ENCODE measurements around the gene ROBO2. TPM values are rescaled to one million over a fixed set of nuclear protein-coding genes. Genes with fewer than 3 reads are reported as not detected.

ROBO2 gene
- total RNA-seq, 1 experiment from 2014 or later: under 0.01 TPM

DNA sequence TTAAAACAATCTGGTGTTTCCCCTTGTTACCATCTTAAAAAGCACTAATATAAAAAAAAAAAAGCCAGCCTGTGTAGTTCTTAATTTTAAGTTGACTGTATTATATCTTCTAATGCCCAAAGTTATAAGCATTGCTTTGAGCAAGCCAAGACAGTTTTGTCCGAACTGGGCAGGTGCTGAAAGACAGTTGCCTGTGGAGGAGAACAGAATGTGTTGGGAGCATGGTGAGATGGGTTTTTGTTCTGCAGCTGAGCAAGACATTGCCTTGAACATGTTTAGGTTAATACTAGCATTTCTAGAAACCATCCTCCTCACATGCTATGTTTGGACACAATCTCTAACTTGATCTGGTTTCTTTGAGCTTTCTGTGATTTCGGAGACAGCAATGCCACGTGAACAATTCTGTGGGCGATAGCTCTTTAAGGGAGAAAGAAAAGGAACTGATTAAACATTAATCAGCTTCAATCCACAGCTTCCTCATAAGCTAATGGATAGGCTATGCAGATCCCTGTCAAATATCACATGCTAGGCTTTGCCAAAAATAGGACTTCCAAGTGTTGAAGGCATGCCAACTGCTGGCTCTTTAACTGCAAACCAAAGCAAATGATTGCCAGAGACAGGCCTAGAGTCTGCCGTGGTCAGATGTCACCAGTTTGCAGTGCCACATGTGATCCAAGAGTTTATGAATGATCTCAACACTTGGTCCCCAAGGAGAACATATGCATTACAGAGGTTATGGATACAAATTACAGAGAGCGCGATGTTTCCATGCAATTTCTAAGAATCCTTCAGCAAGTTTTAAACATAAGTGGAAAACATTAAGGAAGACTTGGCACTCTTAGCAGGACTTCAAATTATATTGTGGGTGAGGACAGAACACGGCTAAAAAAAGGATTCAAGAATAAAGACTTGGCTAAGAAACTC, 428.1 kb downstream of the ROBO2 start:
- no peak for DNase-seq (ENCODE audit: low read depth)

DNA sequence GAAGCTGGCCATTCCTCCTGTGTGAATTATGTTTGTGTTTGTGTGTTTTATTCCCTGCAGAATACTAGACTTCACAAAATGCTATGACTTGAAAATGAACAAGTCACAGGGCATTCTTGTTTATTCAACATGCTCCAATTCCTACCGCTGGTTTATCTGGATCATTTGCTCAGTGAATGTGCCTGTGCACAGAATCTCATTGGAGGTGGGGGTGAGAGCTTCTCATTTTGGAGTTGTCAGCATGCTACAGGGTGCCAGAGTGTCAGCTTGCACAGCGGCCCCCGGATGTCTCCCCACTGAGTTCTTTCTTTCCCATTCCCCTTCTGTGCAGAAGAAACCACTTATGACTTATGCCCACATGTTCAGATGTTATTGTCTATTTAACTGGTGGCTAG, 428.7 kb downstream of the ROBO2 start:
- no peak for DNase-seq (ENCODE audit: low read depth)

DNA sequence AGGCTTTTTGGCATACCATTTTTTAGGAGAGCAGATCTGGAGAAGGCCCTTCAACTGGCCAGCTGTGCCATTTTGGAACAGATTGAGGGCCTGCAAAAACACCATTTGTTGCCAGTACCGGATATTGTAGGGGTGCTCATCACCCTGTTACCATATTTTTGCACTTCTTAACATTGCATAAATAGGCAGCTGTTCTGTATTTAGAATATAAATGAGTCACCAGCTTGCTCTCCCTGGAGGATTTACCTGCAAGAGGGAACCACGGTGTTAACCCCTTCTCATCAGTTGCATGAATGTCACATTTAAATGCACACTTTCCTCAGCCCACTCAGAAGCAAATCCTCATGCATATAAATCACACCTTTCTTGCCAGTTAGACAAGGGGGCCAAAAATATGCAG, 435.6 kb downstream of the ROBO2 start:
- no peak for DNase-seq (ENCODE audit: low read depth)

DNA sequence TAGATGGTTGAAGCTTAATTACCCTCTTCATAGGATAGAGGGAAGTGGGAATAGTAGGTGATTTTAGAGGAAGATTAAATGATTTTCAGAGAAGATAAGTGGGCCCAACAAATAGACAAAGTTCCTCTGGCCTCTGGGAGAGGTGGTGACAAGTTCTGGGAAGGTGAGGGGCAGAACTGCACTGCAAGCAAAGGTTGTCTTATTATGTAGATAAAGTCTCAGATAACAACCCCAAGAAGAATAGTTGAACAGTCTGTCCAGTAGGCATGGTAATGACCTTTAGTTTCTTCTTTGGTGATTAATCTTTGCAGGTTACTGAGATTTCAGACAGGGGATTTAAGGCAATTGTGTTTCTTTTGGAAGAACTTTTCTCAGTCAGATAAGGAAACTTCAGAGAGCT, 439.1 kb downstream of the ROBO2 start:
- DNase-seq (ENCODE audit: low read depth): no peak

DNA sequence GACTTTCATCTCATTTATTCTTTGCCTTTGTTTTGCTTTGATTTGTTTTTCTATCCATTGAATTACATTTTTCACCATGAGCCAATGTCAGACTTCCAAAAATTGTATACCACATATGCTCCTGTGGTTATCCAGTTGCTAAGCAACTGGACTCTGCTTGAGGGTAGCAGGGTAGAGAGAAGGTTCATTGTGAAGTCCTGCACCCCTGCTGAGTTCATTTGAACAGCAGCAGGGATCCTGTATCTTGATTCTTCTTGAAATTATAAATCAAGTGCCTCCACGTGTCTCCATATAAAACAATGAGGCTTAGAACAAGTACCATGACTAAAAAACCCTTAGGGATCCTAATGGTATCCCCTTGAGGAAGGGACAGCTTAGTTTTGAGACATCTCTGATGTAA, 449.3 kb downstream of the ROBO2 start:
- no peak for DNase-seq (ENCODE audit: low read depth)

DNA sequence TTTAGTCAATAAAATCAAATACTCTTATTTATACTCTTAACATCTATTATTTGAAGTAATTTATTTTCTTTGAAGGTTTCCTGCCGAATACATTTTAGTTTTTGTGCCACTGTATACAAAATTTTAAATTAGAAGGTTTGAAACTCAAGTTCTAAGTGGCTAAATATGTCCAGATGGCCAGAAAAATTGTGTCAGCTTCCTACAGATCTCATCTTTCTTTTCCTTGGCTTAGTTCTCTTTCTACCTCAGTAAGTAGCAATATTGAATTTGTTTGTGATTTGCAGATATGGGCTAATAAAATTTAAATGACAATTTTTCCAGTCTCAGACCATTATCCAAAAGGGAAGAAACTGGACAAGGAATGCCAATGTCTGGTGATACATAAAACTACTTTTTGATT, 452.1 kb downstream of the ROBO2 start:
- no peak for DNase-seq (ENCODE audit: low read depth)

DNA sequence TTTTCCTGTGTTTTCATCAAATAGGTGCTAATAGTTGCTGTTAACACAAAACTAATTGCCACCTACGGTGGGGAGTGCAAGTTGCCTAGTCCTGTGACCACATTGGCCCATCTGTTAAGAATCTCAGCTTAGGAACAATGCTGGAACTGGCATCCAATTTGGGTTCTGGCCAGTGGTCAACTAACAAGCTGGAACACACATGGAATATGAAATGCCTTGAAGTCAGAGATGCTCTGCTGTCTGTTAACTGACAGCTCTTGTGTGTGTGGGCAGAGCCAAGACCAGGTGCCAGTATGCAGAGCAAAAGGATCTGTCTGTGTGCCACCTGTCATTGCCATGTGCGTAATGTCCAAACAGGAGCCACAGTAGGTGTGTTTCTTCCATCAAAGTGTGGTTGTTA, 460.8 kb downstream of the ROBO2 start:
- no peak for DNase-seq (ENCODE audit: low read depth)

DNA sequence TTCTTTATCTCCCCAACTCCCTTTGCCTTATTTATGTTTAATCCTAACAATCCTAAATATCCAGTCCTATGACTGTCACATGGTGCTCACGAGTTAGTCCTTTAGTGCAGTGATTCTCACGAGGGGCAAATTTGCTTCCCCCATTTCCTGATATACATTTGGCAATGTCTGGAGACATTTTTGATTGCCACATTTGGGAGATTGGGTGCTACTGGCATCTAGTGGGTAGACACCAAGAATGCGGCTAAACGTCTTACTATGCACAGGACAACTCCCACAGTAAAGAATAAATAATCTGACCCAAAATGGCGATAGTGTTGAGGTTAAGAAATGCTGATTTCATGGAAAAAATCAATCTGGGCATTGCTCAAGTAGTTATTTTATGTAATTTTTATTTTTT, 466.5 kb downstream of the ROBO2 start:
- DNase-seq (ENCODE audit: low read depth): no peak

DNA sequence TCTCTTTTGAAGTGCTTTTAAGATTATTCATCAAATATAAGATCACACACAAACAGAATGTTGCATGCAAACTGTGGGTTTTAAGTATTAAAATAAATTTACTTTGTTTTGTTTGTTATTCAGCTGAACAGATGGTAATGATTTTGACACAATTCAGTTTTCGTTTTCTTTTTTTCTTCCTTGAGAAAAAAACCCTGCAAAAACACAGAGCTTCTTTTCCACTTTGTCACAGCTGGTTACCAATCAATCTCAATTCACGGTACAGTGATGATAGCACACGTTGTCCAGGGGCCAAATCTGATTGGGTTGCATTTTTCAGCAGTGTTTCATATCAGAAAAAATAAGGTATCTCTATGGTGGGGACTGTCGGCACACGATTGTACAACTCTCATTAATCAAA, 473.6 kb downstream of the ROBO2 start:
- no peak for DNase-seq (ENCODE audit: low read depth)

DNA sequence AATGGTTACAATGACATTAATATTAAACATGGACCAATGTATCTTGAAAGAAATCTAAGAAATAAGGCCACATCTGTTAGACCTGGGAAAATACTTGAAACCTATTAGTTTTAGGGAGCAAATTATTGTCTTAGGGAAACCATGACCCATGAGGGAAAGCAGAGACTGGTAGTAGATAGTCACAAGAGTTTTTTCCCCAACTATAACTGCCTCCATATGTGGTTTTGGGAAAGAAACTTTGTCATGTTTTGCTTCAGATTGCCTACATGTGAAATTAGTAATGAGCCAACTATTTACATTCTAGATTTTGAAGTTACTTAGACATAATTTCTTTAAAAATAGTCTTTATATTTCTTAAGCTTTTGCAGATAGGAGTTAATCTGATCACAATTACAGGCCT, 474.9 kb downstream of the ROBO2 start:
- no peak for DNase-seq (ENCODE audit: low read depth)

DNA sequence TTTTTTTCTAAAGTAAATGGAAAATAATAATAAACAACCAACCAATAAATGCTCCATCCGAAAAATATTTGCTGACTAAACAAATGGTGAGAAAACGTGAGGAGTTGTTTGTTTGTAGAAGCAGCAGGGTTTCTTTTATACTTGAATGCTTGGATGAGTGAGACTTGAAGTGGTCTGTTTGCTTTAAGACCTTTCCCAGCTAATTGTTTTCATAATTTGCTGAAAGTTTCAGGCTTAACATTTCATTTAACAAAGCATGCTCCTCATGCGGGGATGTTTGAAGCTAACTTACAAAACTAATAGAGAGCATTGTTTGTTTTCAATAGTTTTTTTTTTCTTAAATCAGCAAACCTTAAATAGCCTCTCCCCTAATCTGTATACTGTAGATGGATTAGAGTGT, 484.6 kb downstream of the ROBO2 start:
- DNase-seq (ENCODE audit: low read depth): no peak

DNA sequence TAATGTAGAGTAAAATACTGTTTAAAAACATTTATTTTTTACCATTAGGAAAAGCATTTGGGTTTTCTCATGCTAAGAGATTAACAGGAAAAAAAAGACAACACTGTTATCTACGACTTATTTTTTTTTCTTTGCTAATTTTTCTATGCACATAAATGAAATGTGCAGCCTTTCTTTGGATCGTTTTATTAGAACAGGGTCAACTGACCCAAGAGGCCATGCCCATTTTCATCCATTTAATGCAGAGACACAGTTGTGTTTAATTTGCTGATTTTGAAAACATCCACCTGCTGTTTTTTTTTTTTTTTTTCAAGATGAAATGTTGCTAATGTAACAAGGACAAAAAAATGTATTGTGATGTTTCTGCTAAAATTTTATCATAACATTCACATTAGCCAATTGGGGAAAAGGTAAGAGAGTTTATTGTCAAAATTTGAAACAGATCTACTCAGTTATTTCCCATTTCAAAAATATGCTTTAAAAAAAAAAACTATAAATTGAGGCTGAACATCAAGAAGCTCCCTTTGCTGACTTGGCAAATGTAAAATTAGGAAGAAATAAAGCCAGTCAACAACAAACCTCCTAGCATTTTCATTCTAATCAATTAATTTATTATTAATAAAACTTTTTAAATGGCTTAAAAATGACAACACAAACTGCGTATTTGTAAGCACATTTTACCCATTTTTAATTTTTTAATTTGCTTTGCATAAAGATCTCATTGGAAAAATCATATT, 485.2 kb downstream of the ROBO2 start:
- DNase-seq (ENCODE audit: low read depth): no peak

DNA sequence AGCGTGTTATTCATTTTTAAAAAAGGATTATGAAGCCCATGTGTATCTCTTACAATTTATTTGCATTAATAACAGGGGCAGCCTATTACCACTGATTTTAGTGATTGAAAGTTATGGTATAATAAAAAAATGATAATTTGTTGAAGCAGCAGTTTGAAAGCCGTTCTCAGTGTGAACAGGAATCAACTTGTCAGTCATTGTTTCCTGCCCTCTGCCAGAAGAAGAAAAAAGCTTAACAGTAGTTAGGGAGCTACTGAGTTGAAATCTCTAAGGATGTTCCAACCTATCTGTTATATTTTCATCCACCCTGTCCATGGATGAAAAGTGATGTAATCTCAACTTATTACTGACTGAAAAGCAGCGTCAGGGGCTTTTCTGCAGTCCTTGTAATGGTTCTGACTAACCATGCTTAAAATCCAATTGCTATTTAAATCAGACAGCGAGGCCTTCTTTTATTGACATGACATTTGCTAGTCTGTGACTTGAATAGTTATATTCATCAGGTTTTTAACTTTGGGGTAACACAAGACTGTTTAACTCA, 486.7 kb downstream of the ROBO2 start:
- no peak for DNase-seq (ENCODE audit: low read depth)

DNA sequence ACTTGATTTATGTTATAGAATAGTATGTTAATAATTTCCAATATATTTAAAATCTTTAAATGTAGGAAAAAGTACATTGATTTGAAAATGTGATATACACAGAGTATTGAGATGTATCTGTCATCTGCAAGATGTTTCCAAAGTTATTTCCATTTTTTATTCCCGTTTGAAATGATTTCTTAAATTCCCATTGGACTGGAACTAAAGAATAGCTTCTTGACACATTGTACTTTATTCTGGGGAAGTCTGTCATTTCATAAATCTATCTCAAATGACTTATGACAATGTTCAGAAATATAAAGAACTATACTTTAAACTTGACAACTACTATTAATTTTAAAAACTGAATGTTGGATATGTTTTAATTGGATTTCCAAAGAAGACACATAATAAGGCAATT, 489.6 kb downstream of the ROBO2 start:
- DNase-seq (ENCODE audit: low read depth): no peak

DNA sequence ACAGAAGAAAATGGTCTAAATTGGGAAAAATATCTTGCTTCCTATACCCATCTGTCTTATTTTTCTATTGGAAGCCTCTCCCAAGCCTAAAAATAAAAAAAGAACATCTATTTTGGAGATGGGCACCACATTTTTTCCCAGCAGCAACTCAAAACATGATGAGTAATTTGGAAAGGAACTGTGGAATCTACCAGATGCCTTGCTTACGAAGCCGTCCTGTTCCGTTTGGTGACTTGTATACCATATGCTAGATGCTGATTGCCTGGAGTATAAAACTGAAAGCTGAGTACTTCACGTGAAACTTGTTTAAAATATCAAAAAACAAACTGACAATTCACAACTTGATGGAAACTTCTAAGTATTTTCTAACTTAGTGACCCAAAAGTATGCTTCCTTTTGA, 491.0 kb downstream of the ROBO2 start:
- DNase-seq (ENCODE audit: low read depth): no peak

DNA sequence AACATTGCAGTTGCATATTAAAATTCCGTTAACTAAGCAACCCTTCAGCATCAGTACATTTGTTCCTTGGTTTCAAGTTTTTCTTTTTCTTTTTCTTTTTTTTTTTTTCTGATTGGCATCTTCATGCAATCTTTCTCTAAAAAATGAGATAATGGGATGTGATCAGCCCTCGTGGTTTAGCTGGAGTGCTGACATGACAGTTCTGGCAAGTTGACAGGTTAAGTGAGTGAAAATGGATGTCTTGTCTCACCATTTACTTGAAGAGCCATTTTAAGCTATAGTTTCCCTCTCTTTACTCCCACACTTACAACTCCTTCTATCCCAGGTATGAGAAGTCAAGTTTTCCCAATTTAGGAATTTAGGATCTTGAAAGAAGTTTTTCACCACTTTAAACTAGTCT, 495.2 kb downstream of the ROBO2 start:
- DNase-seq (ENCODE audit: low read depth): no peak

DNA sequence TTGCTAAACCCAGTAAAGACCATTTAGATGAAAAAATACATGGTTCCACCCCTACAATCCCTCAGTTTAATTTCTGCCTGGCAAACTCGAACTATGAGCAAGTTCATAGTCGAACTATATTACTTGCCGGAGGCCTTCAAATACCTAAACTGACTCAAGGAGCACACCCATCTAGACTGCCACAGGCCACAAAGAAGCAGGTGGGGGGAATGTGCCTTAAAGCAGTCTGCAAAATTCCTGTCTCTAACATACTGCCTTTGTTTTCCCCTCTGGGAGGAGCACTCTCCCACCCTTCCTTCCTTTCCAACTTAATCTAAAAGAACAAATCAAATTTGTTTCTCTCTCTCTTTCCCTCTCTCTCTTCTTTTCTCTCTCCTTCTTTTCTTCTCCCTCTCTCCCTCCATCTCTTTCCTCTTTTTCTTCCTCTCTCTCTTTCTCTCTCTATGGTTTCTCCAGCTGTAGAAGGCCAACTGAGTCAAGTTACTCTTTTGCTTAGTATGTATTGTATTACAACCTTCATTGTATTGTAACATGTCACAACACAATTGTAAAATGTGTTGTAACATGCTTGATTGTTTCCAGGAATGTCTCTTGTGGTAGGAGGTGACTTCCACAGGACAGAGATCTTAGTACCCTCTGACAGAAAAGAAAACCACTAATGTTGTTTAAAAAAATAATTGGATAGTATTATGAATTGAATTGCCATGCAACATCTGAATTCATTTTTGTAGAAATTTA, 496.3 kb downstream of the ROBO2 start:
- DNase-seq (ENCODE audit: low read depth): no peak

DNA sequence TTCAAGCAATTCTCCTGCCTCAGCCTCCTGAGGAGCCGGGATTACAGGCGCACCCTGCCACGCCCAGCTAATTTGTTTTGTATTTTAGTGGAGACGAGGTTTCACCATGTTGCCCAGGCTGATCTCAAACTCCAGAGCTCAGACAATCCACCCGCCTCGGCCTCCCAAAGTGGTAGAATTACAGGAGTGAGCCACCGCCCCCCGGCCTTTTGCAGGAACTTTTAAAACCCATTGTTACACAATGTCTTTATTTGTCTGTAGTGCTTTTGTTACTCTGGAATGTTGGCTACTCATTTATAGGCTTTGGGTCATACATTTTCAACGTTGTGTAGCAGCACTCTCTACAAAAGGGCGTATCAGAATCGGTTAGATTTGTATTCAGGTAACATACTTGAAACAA, 499.1 kb downstream of the ROBO2 start:
- DNase-seq (ENCODE audit: low read depth): no peak

DNA sequence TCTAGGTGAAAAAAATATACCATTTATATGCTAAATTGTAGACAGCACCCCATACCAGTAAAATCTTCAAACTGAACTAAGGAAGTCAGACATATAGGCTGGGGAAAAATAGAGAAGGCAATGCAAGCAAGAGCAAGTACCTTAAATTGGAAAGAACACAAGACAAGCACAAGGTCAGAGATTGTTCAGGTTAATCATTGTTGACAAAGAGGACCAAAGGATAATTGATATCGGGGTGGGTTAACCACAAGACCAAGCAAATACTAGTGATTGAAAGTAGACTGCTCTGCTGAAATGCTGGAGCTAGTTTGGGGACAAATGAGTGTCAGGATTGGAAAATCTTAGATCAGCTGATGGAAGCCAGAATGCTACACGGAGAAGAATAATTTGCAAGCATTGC, 499.8 kb downstream of the ROBO2 start:
- no peak for DNase-seq (ENCODE audit: low read depth)

DNA sequence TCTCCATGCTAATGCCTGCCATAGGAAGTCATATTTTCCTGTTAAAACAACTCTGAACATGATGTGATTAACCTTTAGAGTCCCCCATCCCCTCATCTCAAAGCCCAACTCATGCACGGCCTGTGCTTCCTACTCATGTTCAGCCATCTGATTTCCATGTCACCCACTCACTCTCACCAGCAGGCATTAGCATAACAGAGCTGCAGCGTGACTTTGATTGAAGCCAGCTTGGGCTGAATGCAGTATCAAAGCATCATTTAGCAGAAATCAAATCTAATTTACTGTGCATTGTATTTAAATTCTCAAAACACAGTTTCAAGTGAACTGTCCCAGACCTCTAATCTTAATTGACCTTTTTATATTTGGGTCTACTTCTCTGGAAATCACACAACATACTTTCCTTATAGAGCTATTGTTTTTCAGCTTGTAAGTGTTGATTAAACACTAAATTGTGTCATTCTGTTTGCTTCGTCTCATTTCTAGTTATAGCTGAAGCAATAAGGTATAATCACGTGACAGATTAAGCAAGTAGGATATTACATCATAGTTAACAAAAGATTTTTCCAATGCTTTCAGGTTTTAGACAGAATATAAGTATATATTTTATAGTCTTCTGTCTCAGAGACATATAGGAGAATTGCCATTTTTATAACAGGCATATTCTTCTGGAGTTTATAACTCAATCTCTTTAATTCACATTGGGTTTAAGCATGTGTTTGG, 501.5 kb downstream of the ROBO2 start:
- no peak for DNase-seq (ENCODE audit: low read depth)

DNA sequence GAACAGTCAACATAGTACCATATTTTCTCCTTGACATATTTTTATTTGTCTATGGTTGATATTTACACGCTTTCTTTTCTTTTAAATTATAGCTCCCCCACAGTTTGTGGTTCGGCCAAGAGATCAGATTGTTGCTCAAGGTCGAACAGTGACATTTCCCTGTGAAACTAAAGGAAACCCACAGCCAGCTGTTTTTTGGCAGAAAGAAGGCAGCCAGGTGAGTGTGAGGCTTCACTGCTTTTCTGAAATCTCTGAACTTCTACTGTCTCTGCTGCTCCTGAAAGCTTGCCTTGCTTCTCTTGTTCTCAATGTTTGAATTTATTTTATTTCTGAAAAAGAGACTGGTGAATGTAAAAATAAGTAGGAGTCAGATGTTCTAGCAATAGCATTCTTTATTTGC, 506.3 kb downstream of the ROBO2 start:
- DNase-seq (ENCODE audit: low read depth): no peak

Measured in HT1080 (cell line).